CD4-positive, alpha-beta T cell treated with Interleukin-6 at 100 ng/mL for 8 hours (primary cell): ENCODE data around the gene CEP95.
"Not testable (repeated sequence)": the region's sequence is repeated elsewhere in the genome, so short reads cannot be mapped to it uniquely, and the experiment has no call there.

ENCODE experiments used
- DNase-seq: peaks from one replicate; pipeline ENCODE4 v3.0.0-alpha.2; 2020; ENCODE audit warnings: mixed read lengths, low spot score

Gene CEP95, protein sequence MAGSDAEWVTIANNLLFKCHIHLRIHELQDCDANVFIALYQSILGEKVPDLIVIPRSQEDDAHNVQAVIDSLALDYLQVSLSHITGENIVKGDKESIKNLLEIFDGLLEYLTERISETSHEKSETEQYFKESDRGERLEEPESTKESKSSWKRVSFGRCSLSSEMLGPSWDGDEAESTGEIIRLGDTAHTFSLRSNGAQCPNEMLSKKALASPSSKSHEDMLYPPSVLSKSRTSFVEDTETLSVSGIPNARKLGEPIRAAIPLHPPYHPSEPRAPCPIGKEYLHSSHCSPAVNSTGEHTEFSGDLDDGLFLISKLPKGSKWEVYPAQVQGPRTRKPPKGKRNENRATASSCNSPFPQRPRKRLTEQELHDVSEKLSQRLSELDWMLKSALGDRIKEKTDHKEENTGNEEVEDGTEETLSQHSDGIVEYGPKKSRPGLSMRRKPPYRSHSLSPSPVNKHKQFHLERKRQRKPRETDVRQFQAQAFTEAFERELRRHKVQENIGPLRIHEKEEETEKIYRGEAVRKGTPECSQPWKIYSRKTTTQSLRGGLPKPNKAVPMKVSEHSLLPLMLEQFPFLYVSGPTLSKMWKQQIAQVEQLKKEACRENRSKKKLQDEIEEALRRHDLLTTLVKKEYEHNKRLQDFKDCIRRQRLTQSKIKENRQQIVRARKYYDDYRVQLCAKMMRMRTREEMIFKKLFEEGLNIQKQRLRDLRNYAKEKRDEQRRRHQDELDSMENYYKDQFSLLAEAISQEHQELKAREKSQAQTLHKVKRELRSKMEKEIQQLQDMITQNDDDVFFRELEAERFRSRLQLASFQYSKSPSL

GRCh38 chr17:64506576-64507412 is at the start of gene CEP95:
TSS of gene CEP95 (plus strand) at chr17:64506977. CDS start at chr17:64507098, 121 bp downstream.
- DNase-seq = peak; percentile 85

GRCh38 chr17:64457156-64457555 is 49.6 kb upstream of the CEP95 start:
- DNase-seq = no peak

- DNase-seq = no peak
Observed at GRCh38 chr17:64458756-64459155, 48.0 kb upstream of the CEP95 start.

DNA sequence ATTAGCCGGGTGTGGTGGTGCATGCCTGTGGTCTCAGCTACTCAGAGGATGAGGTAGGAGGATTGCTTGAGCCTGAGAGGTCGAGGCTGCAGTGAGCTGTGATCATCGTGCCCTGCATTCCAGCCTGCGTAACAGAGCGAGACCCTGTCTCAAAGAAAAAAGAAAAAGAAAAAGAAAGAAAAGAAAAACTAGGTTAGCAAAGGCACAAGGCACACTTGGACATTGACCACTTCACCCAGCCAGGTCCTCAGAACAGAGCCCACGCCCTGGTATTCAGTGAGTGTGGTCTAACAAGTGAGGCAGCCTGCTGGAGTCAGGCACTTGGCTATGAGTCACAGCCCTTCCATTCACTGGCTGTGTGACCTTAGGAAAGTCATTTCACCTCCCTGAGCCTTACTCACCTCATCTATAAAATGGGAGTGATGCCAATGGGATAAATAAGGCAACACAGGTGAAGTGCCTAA is 47.5 kb upstream of the CEP95 start:
- DNase-seq = no peak

GRCh38 chr17:64459818-64460217 is 47.0 kb upstream of the CEP95 start:
- DNase-seq = not testable (repeated sequence)

GRCh38 chr17:64460955-64461354 is 45.8 kb upstream of the CEP95 start:
- DNase-seq = no peak

DNA sequence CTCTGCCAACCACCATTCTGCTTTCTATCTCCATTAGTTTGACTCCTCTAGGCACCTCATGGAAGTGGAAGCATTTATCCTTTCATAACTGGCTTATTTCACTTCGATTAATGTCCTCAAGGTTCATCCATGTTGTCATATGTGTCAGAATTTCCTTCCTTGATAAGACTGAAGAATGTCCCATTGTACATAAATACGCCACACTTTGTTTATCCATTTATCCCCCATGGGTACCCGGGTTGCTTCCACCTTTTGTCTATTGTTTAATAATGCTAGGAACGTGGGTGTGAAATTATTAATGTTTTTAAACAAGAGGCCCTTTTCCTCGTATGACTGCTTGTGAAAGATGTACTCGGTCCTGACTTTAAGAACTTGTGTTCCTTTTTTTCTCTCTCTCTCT is 45.0 kb upstream of the CEP95 start:
- no peak for DNase-seq

DNA sequence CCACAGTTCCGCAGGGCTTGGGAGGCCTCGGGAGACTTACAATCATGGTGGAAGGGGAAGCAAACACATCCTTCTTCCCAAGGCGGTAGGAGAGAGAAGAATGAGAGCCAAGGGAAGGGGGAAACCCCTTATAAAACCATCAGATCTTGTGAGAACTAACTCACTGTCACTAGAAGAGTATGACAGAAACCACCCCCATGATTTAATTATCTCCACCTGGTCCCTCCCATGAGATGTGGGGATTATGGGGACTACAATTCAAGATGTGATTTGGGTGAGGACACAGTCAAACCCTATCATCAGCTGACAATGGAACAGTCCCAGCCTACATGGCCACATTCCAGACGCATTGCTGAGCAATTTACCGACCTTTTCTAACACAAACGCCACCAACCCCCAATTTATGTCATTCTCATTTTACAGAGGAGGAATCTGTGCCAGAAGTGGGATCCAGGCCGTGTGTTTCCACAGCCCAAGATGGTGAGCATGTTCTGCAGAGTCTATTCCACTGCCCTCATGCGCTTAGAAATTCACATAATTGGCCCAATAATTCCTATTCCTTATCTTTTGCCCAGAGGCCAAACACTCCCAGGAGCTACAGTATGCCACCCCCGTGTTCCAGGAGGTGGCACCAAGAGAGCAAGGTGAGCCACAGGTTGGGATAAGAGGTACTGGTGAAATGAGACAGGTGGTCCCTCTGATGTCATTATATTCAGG is 40.6 kb upstream of the CEP95 start:
- DNase-seq = no peak

- DNase-seq = not testable (repeated sequence)
Observed at GRCh38 chr17:64466834-64467233, 39.9 kb upstream of the CEP95 start.

- no peak for DNase-seq
Observed at GRCh38 chr17:64470625-64471024, 36.2 kb upstream of the CEP95 start.

- DNase-seq = no peak
Observed at GRCh38 chr17:64471440-64471839, 35.3 kb upstream of the CEP95 start.

DNA sequence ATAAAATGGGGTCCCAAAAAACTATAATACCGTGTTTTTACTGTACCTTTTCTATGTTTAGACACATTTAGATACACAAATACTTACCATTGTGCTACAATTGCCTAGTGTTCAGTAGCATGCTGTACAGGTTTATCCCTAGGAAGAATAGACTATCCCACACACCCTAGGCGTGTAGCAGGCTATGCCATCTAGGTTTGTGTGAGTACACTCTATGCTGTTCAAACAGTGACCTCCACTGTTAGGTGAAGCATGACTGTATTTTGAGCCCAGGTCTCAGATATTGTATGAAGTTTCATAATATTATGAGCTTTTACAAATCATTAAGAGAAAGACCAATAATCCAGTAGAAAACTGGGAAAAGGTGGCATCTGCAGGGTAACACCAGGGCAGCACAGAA is 34.2 kb upstream of the CEP95 start:
- no peak for DNase-seq

DNA sequence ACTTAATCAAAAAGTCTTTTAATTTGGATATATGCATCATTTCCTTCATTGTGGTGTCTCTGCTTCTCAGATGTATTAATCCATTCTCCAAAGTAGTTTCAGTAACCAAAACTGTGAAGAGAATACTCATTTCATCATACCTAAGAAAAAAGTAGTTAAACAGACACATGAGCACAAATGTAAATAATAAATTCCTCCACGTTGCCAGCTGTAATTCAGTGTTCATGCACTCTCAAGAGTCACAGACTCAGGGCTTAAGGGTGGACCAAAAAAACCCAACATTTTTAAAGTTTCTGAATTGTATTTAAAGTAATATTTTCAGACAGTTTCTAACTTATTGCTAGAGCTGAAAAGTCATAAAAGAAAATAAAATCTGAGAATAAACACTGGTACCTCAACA is 28.9 kb upstream of the CEP95 start:
- DNase-seq = no peak

- no peak for DNase-seq
Observed at GRCh38 chr17:64480951-64481350, 25.8 kb upstream of the CEP95 start.

DNA sequence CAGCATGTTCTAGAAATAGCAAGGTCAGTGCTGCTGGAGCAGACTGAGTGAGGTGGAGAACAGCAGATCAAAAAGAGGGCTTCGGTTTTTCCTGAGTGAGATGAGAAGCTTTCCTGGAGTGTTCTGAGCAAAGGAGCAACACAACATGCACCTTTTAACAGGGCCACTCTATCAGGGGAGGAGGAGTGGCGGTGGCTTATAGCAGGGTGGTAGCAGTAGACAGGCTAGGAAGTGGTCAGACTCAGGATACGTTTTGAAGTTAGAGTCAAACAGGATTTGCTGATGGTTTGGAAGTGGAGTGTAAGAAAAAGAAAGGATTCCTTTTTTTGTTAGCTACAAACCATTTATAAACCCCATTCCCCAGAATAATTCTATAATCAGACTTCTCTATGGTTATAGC is 22.4 kb upstream of the CEP95 start:
- no peak for DNase-seq

DNA sequence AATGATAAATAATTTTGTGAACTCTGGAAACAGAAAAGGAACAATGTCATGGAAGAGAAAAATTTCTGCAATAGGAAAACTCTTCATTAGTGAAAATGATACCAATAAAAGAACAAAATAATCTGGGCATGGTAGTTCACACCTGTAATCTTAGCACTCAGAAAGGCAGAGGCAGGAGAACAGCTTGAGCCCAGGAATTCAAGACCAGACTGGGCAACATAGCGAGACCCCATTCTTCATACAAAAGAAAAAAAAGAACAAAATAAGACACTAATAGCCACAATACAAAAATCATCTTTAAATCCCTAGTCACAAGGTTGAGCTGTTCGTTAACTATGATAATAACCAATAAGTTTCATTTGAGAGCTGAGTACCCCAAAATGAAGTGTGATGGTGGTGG is 18.5 kb upstream of the CEP95 start:
- DNase-seq = no peak

- peak; percentile 50 for DNase-seq
Observed at GRCh38 chr17:64491034-64491860, 15.5 kb upstream of the CEP95 start.

DNA sequence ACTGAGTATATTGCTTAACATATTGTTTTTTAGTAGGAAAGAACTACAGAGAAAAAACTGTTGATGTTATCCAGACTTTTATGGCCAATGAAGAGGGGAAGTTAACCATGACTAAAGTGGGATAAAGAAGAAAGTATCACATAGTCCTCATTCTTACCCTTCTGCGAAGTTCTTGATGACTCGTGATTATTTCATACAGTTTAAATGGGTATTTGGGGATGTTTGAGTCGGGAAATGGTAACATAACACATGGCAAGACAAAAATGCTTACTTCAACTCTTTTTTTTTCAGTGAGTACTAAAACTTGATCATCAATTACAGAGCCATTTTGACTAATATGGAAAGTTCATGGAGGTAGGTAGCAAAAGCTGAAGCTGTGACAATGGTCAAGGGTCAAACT is 14.8 kb upstream of the CEP95 start:
- DNase-seq = no peak

DNA sequence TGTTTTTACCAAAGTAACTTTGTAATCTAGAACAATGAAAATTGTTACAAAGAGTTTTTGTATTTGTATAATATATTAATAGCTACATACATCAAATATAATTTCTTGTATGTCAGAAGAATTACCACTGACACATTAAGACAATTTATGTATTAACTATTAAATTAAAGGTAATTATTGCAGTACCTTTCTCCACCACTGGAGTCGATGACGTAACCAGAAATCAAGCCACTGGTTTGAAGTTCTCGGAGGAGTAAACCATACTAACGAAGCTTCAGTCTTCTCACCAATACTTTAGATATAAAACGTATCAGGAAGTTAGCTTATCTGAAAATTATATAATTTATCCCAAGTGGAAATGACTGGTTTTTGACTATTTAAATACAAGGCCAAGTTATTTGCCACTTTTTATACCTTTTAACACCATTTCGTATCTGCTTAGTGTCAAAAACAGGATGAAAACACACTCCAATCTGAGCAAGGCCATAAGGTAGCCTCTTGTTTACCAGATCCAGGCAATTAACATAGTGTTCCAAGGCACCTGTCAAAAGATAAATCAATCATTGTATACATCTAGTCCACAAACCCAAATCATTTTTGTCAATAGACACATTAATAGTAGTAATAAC is 14.2 kb upstream of the CEP95 start:
- peak; percentile 40 for DNase-seq

- DNase-seq = no peak
Observed at GRCh38 chr17:64494121-64494520, 12.7 kb upstream of the CEP95 start.
